ENCODE data around the gene ELL. TPM values are rescaled to one million over a fixed set of nuclear protein-coding genes. Genes with fewer than 3 reads are reported as not detected.

The ELL gene
- total and polyA plus RNA-seq, 9 of the 15 experiments (the other 6 are each of a cell fraction or from before 2014, with no cell fraction given): 0.24 to 22.5 (median 4.1) TPM

- TF ChIP-seq PRDM10 (IDR thresholded peaks at IDR 0.05; ENCODE audit: partially characterized antibody) (no peak), POLR3A (IDR thresholded peaks at IDR 0.05; ENCODE audit: borderline replicate concordance, extremely low read depth, insufficient read depth, insufficient read length) (no peak), ZNF551 (CRISPR knock-in tag; IDR thresholded peaks at IDR 0.05) (no peak), RBBP5 (IDR thresholded peaks at IDR 0.05; ENCODE audit: borderline replicate concordance, insufficient read depth, low read length, poor library complexity, severe bottlenecking) (peak; percentile 11), ZBTB7A (IDR thresholded peaks at IDR 0.05; ENCODE audit: borderline replicate concordance, control insufficient read depth, low read depth, low read length) (peak; percentile 49; the same call in 1 of the 2 replicates), MCM7 (IDR thresholded peaks at IDR 0.05) (no peak), KLF6 (CRISPR knock-in tag; IDR thresholded peaks at IDR 0.05; ENCODE audit: borderline replicate concordance) (no peak), ZNF740 (CRISPR knock-in tag; IDR thresholded peaks at IDR 0.05) (no peak; the same call in 1 of the 2 replicates), ZNF740 (tag; IDR thresholded peaks at IDR 0.05) (no peak), ADNP (tag; IDR thresholded peaks at IDR 0.05) (no peak), FOXA3 (CRISPR knock-in tag; conservative IDR thresholded peaks at IDR 0.05 in 1 of 2, IDR thresholded peaks at IDR 0.05 in 1 of 2) (no peak), MYBL2 (IDR thresholded peaks at IDR 0.05; ENCODE audit: low read depth) (no peak), MYBL2 (CRISPR knock-in tag; IDR thresholded peaks at IDR 0.05; ENCODE audit: borderline replicate concordance) (0 out of 2 replicates have a peak, but pooled peaks have one; percentile 53), MBD1 (CRISPR knock-in tag; IDR thresholded peaks at IDR 0.05) (no peak), ETS2 (tag; IDR thresholded peaks at IDR 0.05; ENCODE audit: borderline replicate concordance, poor library complexity, severe bottlenecking) (no peak), FOSL1 (tag; conservative IDR thresholded peaks at IDR 0.05) (no peak), SAFB (IDR thresholded peaks at IDR 0.05; ENCODE audit: borderline replicate concordance, low read depth, low read length) (peak; percentile 89), TRIM24 (IDR thresholded peaks at IDR 0.05) (no peak), ZBED1 (IDR thresholded peaks at IDR 0.05) (0 out of 2 replicates have a peak, but pooled peaks have one; percentile 68), NRF1 (conservative IDR thresholded peaks at IDR 0.05 in 1 of 2, IDR thresholded peaks at IDR 0.05 in 1 of 2) (peak; percentile 40 to 52)
These were observed 84.2 kb downstream of the ELL start, which contains the start of gene ISYNA1 (continued) for GRCh38 chr19:18437491-18438330.
